Measurements from ENCODE around the gene SURF1.

The SURF1 gene

DNA sequence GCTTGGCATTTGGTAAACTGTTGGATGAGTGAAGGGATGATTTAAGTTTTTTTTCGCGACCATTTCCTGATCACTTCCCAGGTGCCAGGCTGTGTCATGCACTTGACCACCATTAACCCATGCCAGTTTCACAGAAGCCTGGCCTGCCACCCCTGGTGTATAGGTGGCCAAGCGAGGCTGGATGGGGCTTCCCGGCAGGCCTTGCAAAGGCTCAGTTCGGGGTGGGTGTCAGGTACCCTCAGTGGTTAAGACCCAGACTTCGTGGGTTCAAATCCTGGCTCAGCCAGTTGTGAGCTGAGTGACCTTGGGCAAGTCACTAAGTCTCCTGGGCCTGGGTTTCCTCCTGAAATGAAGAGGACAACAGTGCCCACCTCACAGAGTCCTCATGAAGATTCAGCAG lies 10.7 kb downstream of the SURF1 start:
- TF ChIP-seq NFIC (IDR thresholded peaks at IDR 0.05) (no peak), RAD21 (IDR thresholded peaks at IDR 0.05; ENCODE audit: low read depth) (no peak), ZBTB7A (IDR thresholded peaks at IDR 0.05; ENCODE audit: low read depth) (no peak), FOXM1 (IDR thresholded peaks at IDR 0.05; ENCODE audit: borderline replicate concordance, low read depth) (no peak), MAX (IDR thresholded peaks at IDR 0.05) (no peak), TAF1 (IDR thresholded peaks at IDR 0.05; ENCODE audit: low read depth) (no peak), CREB1 (IDR thresholded peaks at IDR 0.05; ENCODE audit: low read depth) (no peak), CEBPB (IDR thresholded peaks at IDR 0.05) (no peak), EP300 (IDR thresholded peaks at IDR 0.05; ENCODE audit: borderline replicate concordance) (no peak)
- TF ChIP-seq, protein P1, sequence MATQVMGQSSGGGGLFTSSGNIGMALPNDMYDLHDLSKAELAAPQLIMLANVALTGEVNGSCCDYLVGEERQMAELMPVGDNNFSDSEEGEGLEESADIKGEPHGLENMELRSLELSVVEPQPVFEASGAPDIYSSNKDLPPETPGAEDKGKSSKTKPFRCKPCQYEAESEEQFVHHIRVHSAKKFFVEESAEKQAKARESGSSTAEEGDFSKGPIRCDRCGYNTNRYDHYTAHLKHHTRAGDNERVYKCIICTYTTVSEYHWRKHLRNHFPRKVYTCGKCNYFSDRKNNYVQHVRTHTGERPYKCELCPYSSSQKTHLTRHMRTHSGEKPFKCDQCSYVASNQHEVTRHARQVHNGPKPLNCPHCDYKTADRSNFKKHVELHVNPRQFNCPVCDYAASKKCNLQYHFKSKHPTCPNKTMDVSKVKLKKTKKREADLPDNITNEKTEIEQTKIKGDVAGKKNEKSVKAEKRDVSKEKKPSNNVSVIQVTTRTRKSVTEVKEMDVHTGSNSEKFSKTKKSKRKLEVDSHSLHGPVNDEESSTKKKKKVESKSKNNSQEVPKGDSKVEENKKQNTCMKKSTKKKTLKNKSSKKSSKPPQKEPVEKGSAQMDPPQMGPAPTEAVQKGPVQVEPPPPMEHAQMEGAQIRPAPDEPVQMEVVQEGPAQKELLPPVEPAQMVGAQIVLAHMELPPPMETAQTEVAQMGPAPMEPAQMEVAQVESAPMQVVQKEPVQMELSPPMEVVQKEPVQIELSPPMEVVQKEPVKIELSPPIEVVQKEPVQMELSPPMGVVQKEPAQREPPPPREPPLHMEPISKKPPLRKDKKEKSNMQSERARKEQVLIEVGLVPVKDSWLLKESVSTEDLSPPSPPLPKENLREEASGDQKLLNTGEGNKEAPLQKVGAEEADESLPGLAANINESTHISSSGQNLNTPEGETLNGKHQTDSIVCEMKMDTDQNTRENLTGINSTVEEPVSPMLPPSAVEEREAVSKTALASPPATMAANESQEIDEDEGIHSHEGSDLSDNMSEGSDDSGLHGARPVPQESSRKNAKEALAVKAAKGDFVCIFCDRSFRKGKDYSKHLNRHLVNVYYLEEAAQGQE (IDR thresholded peaks at IDR 0.05; ENCODE audit: low read depth) = no peak

- TF ChIP-seq CEBPB (IDR thresholded peaks at IDR 0.05) (no peak), ZBTB7A (IDR thresholded peaks at IDR 0.05; ENCODE audit: low read depth) (no peak), YY1 (IDR thresholded peaks at IDR 0.05; ENCODE audit: low read depth) (no peak), USF1 (IDR thresholded peaks at IDR 0.05) (no peak), TCF12 (IDR thresholded peaks at IDR 0.05; ENCODE audit: low read depth) (no peak), TAF1 (IDR thresholded peaks at IDR 0.05; ENCODE audit: low read depth) (no peak), FOXM1 (IDR thresholded peaks at IDR 0.05; ENCODE audit: borderline replicate concordance, low read depth) (no peak), TEAD4 (IDR thresholded peaks at IDR 0.05) (no peak)
Observed at GRCh38 chr9:133344979-133345378, 11.3 kb downstream of the SURF1 start.

GRCh38 chr9:133344071-133344470 lies 12.2 kb downstream of the SURF1 start:
- TF ChIP-seq TEAD4 (IDR thresholded peaks at IDR 0.05) (no peak), TCF12 (IDR thresholded peaks at IDR 0.05; ENCODE audit: low read depth) (no peak), CREB1 (IDR thresholded peaks at IDR 0.05; ENCODE audit: low read depth) (no peak), ZBTB7A (IDR thresholded peaks at IDR 0.05; ENCODE audit: low read depth) (no peak), USF1 (IDR thresholded peaks at IDR 0.05) (no peak), TAF1 (IDR thresholded peaks at IDR 0.05; ENCODE audit: low read depth) (no peak), FOXM1 (IDR thresholded peaks at IDR 0.05; ENCODE audit: borderline replicate concordance, low read depth) (no peak), EP300 (IDR thresholded peaks at IDR 0.05; ENCODE audit: borderline replicate concordance) (no peak), MAX (IDR thresholded peaks at IDR 0.05) (no peak)
- TF ChIP-seq, protein P1 (IDR thresholded peaks at IDR 0.05; ENCODE audit: low read depth) = no peak

GRCh38 chr9:133342570-133342969 lies 13.7 kb downstream of the SURF1 start:
- no peak for TF ChIP-seq EGR1 (IDR thresholded peaks at IDR 0.05)
- no peak for TF ChIP-seq MAX (IDR thresholded peaks at IDR 0.05)
- TF ChIP-seq, protein P1 (IDR thresholded peaks at IDR 0.05; ENCODE audit: low read depth) = no peak
- TF ChIP-seq TAF1 (IDR thresholded peaks at IDR 0.05; ENCODE audit: low read depth) = no peak
- TF ChIP-seq NFIC (IDR thresholded peaks at IDR 0.05) = no peak
- TF ChIP-seq TCF12 (IDR thresholded peaks at IDR 0.05; ENCODE audit: low read depth) = no peak
- TF ChIP-seq USF1 (IDR thresholded peaks at IDR 0.05) = no peak

All from Ishikawa (cell line).